Measurements from ENCODE around the gene MCAM.

The MCAM gene

GRCh38 chr11:119324189-119324588 is 7.3 kb upstream of the MCAM start:
- H3K27ac ChIP-seq (ENCODE audit: low read length): no peak overlapping the region
- no peak for DNase-seq (ENCODE audit: low read depth, low spot score)
- H3K9me3 ChIP-seq (ENCODE audit: control insufficient read depth, insufficient read depth, low read length): no peaks in the 10 kb centered on the region
- H3K36me3 ChIP-seq (ENCODE audit: control insufficient read depth, insufficient read depth, low read length): no peaks in the 10 kb centered on the region
- no CpG with 5 or more reads among the region's 4 CpGs for WGBS (ENCODE audit: insufficient coverage, insufficient read length)
- H3K4me1 ChIP-seq (ENCODE audit: control insufficient read depth, insufficient read depth, low read length): peaks cover 6% of the 10 kb centered on the region; the same call in 1 of the 2 replicates
- H3K27me3 ChIP-seq (ENCODE audit: control insufficient read depth, insufficient read depth, low read length): no peaks in the 10 kb centered on the region; the same call in 1 of the 2 replicates
- H3K4me3 ChIP-seq (ENCODE audit: low read length): no peak overlapping the region

- no peak for DNase-seq (ENCODE audit: low read depth, low spot score)
- H3K4me1 ChIP-seq (ENCODE audit: control insufficient read depth, insufficient read depth, low read length): peaks cover 10% of the 10 kb centered on the region
- H3K27ac ChIP-seq (ENCODE audit: low read length): no peak overlapping the region
- WGBS (ENCODE audit: insufficient coverage, insufficient read length): no CpG with 5 or more reads among the region's 8 CpGs
- no peak overlapping the region for H3K4me3 ChIP-seq (ENCODE audit: low read length)
- H3K27me3 ChIP-seq (ENCODE audit: control insufficient read depth, insufficient read depth, low read length): no peaks in the 10 kb centered on the region; the same call in 1 of the 2 replicates
- H3K9me3 ChIP-seq (ENCODE audit: control insufficient read depth, insufficient read depth, low read length): no peaks in the 10 kb centered on the region
- no peaks in the 10 kb centered on the region for H3K36me3 ChIP-seq (ENCODE audit: control insufficient read depth, insufficient read depth, low read length)
These were observed 6.7 kb upstream of the MCAM start for GRCh38 chr11:119323532-119324033.

- H3K27me3 ChIP-seq (ENCODE audit: control insufficient read depth, insufficient read depth, low read length): no peaks in the 10 kb centered on the region; the same call in 1 of the 2 replicates
- H3K9me3 ChIP-seq (ENCODE audit: control insufficient read depth, insufficient read depth, low read length): no peaks in the 10 kb centered on the region
- H3K27ac ChIP-seq (ENCODE audit: low read length): no peak overlapping the region
- DNase-seq (ENCODE audit: low read depth, low spot score): no peak
- H3K36me3 ChIP-seq (ENCODE audit: control insufficient read depth, insufficient read depth, low read length): no peaks in the 10 kb centered on the region
- no CpG with 5 or more reads among the region's 20 CpGs for WGBS (ENCODE audit: insufficient coverage, insufficient read length)
- H3K4me3 ChIP-seq (ENCODE audit: low read length): no peak overlapping the region
- H3K4me1 ChIP-seq (ENCODE audit: control insufficient read depth, insufficient read depth, low read length): peaks cover 14% of the 10 kb centered on the region
These were observed 6.1 kb upstream of the MCAM start for GRCh38 chr11:119322921-119323531.

GRCh38 chr11:119322360-119322739 is 5.4 kb upstream of the MCAM start:
- Histone ChIP-seq H3K4me1 (ENCODE audit: control insufficient read depth, insufficient read depth, low read length) (peaks cover 17% of the 10 kb centered on the region), H3K27ac (ENCODE audit: low read length) (no peak overlapping the region), H3K9me3 (ENCODE audit: control insufficient read depth, insufficient read depth, low read length) (no peaks in the 10 kb centered on the region), H3K4me3 (ENCODE audit: low read length) (no peak overlapping the region), H3K36me3 (ENCODE audit: control insufficient read depth, insufficient read depth, low read length) (no peaks in the 10 kb centered on the region), H3K27me3 (ENCODE audit: control insufficient read depth, insufficient read depth, low read length) (no peaks in the 10 kb centered on the region; the same call in 1 of the 2 replicates)
- WGBS (ENCODE audit: insufficient coverage, insufficient read length): no CpG with 5 or more reads among the region's 6 CpGs
- DNase-seq (ENCODE audit: low read depth, low spot score): no peak

GRCh38 chr11:119320776-119321524 is 4.0 kb upstream of the MCAM start:
- no peak for DNase-seq (ENCODE audit: low read depth, low spot score)
- H3K27ac ChIP-seq (ENCODE audit: low read length): no peak overlapping the region

GRCh38 chr11:119320240-119320775 is 3.4 kb upstream of the MCAM start:
- H3K36me3 ChIP-seq (ENCODE audit: control insufficient read depth, insufficient read depth, low read length): no peaks in the 10 kb centered on the region
- WGBS (ENCODE audit: insufficient coverage, insufficient read length): no CpG with 5 or more reads among the region's 17 CpGs
- DNase-seq (ENCODE audit: low read depth, low spot score): no peak
- peaks cover 21% of the 10 kb centered on the region for H3K4me1 ChIP-seq (ENCODE audit: control insufficient read depth, insufficient read depth, low read length)
- H3K27me3 ChIP-seq (ENCODE audit: control insufficient read depth, insufficient read depth, low read length): peaks cover 7% of the 10 kb centered on the region
- H3K27ac ChIP-seq (ENCODE audit: low read length): no peak overlapping the region
- no peaks in the 10 kb centered on the region for H3K9me3 ChIP-seq (ENCODE audit: control insufficient read depth, insufficient read depth, low read length)
- peak overlapping the region; percentile 41; the same call in 1 of the 2 replicates for H3K4me3 ChIP-seq (ENCODE audit: low read length)

More at GRCh38 chr11:119320776-119321524, 4.0 kb upstream of the MCAM start:
- Histone ChIP-seq H3K4me1 (ENCODE audit: control insufficient read depth, insufficient read depth, low read length) (peaks cover 17% of the 10 kb centered on the region), H3K4me3 (ENCODE audit: low read length) (peak overlapping the region; percentile 41; the same call in 1 of the 2 replicates), H3K27me3 (ENCODE audit: control insufficient read depth, insufficient read depth, low read length) (peaks cover 2% of the 10 kb centered on the region), H3K9me3 (ENCODE audit: control insufficient read depth, insufficient read depth, low read length) (no peaks in the 10 kb centered on the region), H3K36me3 (ENCODE audit: control insufficient read depth, insufficient read depth, low read length) (no peaks in the 10 kb centered on the region)
- WGBS (ENCODE audit: insufficient coverage, insufficient read length): no CpG with 5 or more reads among the region's 60 CpGs

GRCh38 chr11:119319700-119320239 is 2.8 kb upstream of the MCAM start:
- Histone ChIP-seq H3K9me3 (ENCODE audit: control insufficient read depth, insufficient read depth, low read length) (no peaks in the 10 kb centered on the region), H3K27ac (ENCODE audit: low read length) (no peak overlapping the region), H3K36me3 (ENCODE audit: control insufficient read depth, insufficient read depth, low read length) (no peaks in the 10 kb centered on the region), H3K4me3 (ENCODE audit: low read length) (no peak overlapping the region), H3K4me1 (ENCODE audit: control insufficient read depth, insufficient read depth, low read length) (peaks cover 23% of the 10 kb centered on the region), H3K27me3 (ENCODE audit: control insufficient read depth, insufficient read depth, low read length) (peaks cover 7% of the 10 kb centered on the region)
- no peak for DNase-seq (ENCODE audit: low read depth, low spot score)
- WGBS (ENCODE audit: insufficient coverage, insufficient read length): no CpG with 5 or more reads among the region's 11 CpGs

- H3K4me3 ChIP-seq (ENCODE audit: low read length): no peak overlapping the region
- no CpG with 5 or more reads among the region's 8 CpGs for WGBS (ENCODE audit: insufficient coverage, insufficient read length)
- peaks cover 24% of the 10 kb centered on the region for H3K4me1 ChIP-seq (ENCODE audit: control insufficient read depth, insufficient read depth, low read length)
- H3K36me3 ChIP-seq (ENCODE audit: control insufficient read depth, insufficient read depth, low read length): no peaks in the 10 kb centered on the region
- no peak overlapping the region for H3K27ac ChIP-seq (ENCODE audit: low read length)
- no peaks in the 10 kb centered on the region for H3K9me3 ChIP-seq (ENCODE audit: control insufficient read depth, insufficient read depth, low read length)
- peaks cover 7% of the 10 kb centered on the region for H3K27me3 ChIP-seq (ENCODE audit: control insufficient read depth, insufficient read depth, low read length)
- DNase-seq (ENCODE audit: low read depth, low spot score): no peak
These were observed 2.3 kb upstream of the MCAM start for GRCh38 chr11:119319136-119319699.

- H3K4me3 ChIP-seq (ENCODE audit: low read length): no peak overlapping the region
- WGBS (ENCODE audit: insufficient coverage, insufficient read length): no CpG with 5 or more reads among the region's 22 CpGs
These were observed 1.6 kb upstream of the MCAM start for GRCh38 chr11:119318240-119319135.

More at GRCh38 chr11:119318240-119319135, 1.6 kb upstream of the MCAM start:
- Histone ChIP-seq H3K36me3 (ENCODE audit: control insufficient read depth, insufficient read depth, low read length) (no peaks in the 10 kb centered on the region), H3K27ac (ENCODE audit: low read length) (no peak overlapping the region), H3K27me3 (ENCODE audit: control insufficient read depth, insufficient read depth, low read length) (peaks cover 7% of the 10 kb centered on the region), H3K9me3 (ENCODE audit: control insufficient read depth, insufficient read depth, low read length) (no peaks in the 10 kb centered on the region), H3K4me1 (ENCODE audit: control insufficient read depth, insufficient read depth, low read length) (peaks cover 24% of the 10 kb centered on the region)
- DNase-seq (ENCODE audit: low read depth, low spot score): no peak

Data from iPS DF 6.9 (cell line).